HG03175 (cell line): ENCODE measurements around the gene KRTAP1-5.
"Not testable (repeated sequence)": the region's sequence is repeated elsewhere in the genome, so short reads cannot be mapped to it uniquely, and the experiment has no call there.

Experiments
- ATAC-seq: cut with Tn5 transposase; IDR thresholded peaks from one replicate; pipeline ENCODE4 v1.9.1; 2021; ENCODE audit warnings: mild to moderate bottlenecking, moderate library complexity; ENCODE audit not compliant: unreplicated experiment

Gene KRTAP1-5, protein sequence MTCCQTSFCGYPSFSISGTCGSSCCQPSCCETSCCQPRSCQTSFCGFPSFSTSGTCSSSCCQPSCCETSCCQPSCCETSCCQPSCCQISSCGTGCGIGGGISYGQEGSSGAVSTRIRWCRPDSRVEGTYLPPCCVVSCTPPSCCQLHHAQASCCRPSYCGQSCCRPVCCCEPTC

DNA sequence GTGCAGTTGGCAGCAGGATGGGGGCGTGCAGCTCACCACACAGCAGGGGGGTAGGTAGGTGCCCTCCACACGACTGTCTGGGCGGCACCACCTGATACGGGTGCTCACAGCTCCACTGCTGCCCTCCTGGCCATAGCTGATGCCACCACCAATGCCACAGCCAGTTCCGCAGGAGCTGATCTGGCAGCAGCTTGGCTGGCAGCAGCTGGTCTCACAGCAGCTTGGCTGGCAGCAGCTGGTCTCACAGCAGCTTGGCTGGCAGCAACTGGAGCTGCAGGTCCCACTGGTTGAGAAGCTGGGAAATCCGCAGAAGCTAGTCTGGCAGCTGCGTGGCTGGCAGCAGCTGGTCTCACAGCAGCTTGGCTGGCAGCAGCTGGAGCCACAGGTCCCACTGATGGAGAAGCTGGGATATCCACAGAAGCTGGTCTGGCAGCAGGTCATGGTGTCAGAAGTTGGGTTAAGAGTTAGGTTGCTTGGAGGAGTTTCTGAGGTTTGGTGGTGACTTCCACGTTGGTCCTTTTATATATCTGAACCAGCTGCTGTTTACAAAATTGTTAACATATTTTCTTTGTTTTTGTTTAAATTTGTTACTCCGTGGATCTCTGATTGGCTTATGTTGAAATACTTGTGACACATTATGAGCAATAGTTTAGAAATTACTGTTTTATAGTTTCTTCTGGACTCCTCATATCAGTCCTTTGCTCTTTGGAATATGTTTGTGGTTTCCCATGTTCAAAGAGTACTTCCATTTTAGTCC, at the start of gene KRTAP1-5:
Gene KRTAP1-5, minus strand, starts transcription at position 494 of the 757 bp plus-strand sequence. Its CDS starts 53 bp downstream, at position 441.
- no peak for ATAC-seq

DNA sequence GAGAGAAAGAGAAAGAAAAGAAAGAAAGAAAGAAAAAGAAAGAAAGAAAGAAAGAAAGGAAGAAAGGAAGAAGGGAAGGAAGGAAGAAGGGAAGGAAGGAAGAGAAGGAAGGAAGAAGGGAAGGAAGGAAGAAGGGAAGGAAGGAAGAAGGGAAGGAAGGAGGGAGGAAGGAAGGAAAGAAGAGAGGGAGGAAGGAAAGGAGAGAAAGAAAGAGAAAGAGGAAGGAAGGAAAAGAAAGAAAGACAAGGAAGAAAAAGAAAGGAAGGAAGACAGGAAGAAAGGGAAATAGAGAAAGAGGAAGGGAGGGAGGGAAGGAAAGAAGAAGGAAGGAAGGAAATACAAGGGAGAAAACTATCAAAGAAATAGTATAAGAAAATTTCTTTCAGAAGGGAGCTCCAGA, 49.8 kb upstream of the KRTAP1-5 start:
- no peak for ATAC-seq

DNA sequence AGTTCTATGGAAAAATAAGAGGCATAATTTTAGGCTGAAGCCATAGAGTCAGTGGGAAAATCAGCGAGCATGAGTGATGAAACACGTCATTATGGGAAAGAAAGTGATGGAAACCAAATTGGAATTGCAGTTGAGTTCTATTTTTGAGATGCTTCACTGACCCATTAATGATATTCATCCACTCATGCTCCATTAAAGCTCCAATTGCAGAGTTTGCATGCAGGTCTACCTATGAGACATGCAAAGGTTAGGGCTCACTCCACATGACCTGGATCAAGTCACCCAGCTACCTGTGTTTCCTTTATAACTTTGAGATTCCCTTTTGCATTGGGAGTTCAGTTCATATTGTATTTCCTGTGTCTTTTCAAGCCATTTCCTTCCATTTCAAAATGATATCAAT, 46.7 kb upstream of the KRTAP1-5 start:
- no peak for ATAC-seq

DNA sequence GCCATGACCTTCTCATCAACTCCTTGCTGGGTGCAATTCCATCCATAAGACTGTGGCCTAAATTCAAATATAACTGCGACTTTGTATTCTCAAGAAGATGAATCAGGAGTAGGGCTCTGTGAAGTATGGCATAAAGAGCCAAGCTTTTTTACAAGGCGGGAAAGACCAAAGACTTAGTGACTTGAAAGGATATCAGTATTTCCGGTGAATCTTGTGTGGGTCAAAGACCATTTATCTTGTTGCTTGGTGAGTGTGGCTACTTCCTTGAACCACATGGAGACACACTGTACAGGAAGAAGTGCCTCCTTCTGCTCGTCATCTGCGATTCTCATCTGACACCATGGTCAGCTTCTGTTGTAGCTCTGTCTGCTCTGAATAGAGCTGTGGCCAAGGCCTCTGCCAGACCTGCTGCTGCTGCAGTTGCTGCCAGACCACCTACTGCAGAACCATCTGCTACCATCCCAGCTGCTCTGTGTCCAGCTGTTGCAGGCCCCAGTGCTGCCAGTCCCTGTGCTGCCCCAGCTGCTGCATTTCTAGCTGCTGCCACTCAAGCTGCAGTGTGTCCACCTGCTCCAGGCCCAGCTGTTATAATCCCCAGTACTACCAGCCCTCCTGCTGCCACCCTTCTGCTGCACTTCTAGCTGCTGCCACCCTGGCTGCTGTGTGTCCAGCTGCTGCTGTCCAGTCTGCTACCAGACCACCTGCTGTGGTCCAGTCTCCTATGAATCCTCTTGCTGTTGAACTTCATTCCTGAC, 44.8 kb upstream of the KRTAP1-5 start:
- no peak for ATAC-seq

DNA sequence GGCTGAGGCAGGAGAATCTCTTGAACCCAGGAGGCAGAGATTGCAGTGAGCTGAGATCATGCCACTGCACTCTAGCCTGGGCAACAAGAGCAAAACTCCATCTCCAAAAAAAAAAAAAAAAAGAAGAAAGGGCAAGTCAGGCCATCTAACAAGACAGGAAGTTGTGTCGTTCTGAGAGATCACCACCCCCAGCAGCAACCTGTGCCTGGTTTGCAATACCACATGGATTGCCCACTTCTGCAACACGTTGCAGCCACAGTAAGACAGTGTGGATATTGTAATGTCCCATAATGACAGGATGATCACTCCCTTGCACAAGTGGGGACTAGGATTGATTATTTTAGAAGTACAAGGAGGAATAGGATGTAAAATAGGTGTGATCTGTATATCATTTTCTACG, 42.0 kb upstream of the KRTAP1-5 start:
- ATAC-seq, result no peak

DNA sequence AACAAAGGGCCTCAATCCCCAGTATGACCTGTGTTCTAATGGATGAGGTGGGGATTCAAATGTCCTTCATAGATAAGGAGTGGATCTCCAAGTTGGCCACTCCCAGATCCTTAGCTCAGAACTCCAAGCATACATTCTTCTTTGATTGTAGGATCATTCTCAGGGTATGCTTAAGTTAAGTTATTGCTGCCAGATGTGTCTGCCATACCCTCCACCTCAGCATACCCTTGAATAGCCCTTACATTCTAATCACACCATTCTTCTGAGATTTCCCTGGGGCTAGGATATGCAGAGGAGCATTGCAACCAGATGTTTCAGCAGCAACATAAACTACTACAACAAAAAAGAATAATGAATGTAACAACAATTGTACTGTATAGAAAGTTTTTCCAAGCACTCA, 40.3 kb upstream of the KRTAP1-5 start:
- ATAC-seq, result no peak

DNA sequence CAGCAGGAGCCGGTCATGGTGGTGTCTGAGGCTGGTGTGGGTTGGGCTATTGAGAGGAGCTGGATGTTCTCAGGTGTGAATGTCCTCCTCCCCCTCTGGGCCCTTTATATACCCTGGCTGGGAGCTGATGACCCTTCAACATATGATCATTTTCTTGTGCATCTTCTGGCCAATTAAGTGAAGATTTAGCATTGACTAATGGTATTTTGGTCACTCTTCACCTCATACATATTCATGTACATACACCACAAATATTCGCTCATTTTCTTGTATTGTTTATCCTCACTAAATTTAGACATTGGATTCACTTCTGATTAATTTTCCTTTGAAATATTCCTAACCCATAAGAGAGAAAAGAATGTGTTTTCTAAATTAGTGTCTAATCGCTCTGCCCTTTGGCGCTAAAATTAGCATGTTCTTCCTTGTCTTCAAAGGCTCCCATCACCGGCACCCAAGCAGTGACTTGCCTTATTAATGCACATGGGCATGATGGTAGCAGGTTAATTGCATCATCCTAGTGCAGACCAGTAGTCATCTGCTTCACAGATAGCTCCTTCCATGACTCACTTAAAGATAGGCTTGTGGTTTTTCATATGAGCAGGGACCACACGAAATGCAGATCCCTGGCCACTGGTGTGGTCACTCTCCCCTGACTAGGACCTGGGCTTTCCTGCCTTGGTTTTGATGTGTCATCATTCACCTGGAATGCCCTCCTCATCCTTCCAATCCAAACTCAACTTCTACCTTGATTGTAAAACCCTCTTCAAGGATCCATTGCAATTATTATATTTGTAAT, 39.0 kb upstream of the KRTAP1-5 start, which contains the start of gene KRTAP2-4:
Gene KRTAP2-4, minus strand, starts transcription at position 51 of the 796 bp plus-strand sequence. Its CDS starts 34 bp downstream, at position 17.
- ATAC-seq, result no peak

DNA sequence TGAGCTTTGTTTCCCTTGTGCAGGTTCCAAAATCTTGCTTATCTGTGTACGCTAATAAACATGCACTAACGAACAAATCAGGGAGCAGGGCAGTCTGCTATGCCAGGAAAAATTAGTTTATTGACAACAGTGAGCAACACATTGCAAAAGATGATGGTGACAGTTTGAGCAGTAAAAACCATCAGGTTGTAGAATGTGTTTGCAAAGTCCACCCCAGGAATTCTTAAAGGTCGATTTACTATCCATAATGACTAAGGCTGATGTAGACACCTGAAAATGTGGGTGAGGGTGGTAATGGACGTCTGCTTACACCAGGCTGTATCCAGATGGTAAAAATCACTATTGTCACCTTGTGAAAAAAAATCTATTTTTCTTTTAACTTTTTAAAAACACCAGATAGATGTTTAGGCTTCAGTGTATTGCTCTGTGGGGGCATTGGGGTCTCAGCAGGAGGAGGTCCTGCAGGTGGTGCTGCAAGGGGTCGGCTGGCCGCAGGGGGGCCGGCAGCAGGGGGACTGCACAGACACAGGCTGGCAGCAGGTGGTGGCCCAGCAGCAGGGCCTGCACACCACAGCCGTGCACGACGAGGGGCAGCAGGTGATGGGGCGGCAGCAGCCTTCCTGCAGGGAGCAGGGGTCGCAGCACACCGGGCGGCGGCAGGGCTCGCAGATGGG, 38.1 kb upstream of the KRTAP1-5 start:
- not testable (repeated sequence) for ATAC-seq

DNA sequence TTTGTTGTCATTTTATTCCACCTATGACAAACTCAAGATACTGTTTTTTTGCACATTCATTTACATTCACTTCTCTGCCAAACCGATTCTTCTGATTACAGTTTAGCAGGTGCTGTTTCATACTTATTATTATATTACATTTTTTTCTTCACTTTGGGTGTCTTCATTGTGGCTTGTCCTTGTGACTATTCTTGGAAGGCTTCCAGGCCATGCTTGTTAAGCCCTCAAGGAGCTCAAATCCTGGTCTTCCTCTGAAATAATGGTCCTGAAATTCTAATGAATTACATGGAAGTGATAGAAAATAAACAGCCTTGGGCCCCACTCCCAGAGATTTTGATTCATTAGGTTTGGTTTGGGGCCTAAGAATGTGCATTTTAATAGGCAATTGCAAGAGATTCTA, 37.3 kb upstream of the KRTAP1-5 start:
- no peak for ATAC-seq

DNA sequence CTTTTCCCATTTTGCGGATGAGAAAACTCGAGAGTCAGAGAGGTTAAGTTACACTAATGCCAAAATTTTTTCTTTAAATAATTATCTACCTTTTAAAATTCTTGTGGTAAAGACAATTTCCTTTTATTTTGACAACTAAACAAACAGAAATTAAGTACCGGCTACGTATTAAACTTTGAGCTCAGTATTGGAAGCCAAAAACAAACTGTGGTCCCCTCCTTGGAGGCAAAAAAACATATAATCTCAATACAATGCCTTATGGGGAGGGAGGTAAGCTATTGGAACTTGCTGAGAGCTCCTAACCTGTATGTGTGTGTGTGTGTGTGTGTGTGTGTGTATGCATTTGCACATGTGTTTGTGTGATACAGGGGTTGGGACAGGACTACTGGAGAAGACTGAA, 36.4 kb upstream of the KRTAP1-5 start:
- no peak for ATAC-seq

DNA sequence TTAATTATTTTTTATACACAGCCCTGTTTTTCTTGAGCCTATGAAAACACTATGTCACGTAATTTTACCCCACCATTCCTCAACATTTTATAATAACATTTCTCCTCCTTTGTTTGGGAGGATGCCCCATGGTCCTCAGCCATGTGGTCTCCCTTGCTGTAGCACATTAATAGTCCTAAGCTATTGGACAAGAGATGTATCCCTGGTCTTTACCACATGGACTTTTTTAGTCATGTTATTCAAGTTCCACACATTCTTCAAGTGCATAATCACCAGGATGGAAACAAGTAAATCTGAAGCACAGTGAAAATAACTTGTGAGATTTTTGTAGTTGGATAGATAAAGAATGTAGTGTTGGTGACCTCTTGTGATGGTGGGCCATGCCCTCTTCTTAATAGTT, 35.0 kb upstream of the KRTAP1-5 start:
- no peak for ATAC-seq

DNA sequence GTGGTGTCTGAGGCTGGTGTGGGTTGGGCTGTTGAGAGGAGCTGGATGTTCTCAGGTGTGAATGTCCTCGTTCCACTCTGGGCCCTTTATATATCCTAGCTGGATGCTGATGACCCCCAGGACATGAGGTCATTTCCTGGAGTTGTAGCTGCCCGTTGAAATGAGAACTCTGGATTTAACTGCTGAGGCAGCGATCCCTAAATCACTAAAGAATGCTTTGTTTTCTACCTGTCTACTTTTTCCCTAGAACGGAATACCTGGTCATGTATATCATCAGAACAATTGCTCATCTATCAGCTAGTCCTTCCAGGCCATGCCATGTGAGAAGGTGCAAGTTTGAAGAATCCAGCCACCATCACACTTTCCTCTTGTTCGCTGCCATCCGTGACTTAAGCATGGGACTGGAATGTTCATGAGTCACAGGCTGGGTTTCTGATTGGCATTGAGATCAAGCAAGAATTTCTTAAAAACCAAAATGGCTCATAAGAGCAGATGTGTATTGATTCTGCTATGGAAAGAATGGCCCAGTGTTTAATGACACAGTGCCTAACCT, 33.1 kb upstream of the KRTAP1-5 start, which contains the start of gene KRTAP2-3:
Gene KRTAP2-3, minus strand, starts transcription at position 63 of the 553 bp plus-strand sequence. CDS start 64 bp downstream, outside the sequence.
- no peak for ATAC-seq

DNA sequence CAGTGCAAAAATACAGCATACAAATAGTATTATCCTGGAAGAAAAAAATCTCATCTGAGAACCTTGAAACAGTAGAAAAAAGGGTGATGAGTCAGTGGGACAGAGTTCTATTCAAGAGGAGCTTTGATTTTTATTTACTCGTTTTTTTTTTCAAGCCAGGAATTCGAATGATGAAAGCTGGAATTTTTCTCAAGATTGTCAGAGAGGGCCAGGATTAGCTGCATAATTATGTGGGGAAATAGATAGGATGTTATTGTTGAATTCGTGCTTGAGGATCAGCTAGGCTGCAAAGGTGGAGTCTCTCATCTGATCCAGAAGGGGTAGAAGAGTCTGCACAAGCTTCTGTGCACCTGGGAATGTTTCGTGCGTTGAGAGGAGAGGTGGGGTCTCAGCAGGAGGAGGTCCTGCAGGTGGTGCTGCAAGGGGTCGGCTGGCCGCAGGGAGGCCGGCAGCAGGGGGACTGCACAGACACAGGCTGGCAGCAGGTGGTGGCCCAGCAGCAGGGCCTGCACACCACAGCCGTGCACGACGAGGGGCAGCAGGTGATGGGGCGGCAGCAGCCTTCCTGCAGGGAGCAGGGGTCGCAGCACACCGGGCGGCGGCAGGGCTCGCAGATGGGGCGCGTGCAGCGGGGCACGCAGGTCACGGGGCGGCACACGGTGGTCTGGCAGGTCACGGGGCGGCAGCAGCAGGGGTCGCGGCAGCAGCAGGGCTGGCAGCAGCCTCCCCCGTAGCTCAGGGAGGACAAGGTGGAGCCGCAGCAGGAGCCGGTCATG, 32.5 kb upstream of the KRTAP1-5 start:
- not testable (repeated sequence) for ATAC-seq

DNA sequence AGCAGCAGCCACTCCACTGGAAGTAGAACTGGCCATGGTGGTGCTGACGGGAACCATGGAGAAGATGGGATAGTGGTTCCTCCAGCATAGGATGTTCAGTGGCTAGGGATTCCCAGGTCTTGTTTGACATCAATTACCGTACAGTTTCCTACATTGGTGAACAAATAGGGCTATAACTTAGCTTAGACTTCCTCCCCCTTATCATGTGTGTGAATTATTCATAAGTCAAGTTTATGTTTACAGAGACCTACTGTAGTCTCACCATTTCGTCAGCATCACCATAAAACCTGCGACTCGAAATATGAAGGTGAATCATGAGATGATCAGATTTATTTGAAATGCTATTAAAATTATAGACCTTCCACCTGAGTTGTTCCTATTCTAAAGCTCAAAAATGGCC, 31.7 kb upstream of the KRTAP1-5 start:
- ATAC-seq, result no peak

DNA sequence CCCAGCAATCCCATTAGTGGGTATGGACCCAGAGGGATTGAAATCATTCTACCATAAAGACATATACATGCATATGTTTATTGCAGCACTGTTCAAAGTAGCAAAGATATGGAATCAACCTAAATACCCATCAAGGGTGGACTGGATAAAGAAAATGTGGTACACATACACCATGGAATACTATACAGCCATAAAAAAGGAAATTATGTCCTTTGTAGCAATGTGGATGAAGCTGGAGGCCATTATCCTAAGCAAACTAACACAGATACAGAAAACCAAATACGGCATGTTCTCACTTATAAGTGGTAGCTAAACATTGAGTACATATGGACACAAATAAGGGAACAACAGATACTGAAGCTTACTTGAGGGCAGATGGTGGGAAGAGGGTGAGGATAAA, 30.5 kb upstream of the KRTAP1-5 start:
- no peak for ATAC-seq

DNA sequence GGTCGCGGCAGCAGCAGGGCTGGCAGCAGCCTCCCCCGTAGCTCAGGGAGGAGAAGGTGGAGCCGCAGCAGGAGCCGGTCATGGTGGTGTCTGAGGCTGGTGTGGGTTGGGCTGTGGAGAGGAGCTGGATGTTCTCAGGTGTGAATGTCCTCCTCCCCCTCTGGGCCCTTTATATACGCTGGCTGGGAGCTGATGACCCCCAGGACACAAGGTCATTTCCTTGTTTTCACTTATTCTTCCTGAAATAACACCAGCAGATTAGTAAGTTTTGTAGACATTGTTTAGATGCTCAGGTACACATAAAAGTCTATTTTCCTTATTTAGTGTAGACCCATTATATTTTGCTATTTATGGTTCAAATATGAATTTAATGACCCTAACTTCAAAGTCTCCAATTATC, 28.1 kb upstream of the KRTAP1-5 start, which contains the start of gene KRTAP2-2:
Gene KRTAP2-2, minus strand, starts transcription at position 101 of the 400 bp plus-strand sequence. Its CDS starts 19 bp downstream, at position 82.
- ATAC-seq, result not testable (repeated sequence)

DNA sequence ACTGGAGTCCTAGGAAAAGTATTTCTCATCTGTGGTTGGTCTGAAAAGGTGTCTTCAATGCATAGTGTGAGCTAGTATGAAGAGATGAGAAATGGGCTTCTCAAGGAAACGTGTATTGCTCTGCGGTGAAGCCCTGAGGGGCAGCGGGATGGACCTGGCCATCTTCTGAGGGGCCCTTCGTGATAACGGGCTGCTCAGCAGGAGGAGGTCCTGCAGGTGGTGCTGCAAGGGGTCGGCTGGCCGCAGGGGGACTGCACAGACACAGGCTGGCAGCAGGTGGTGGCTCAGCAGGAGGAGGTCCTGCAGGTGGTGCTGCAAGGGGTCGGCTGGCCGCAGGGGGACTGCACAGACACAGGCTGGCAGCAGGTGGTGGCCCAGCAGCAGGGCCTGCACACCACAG, 27.5 kb upstream of the KRTAP1-5 start:
- not testable (repeated sequence) for ATAC-seq

DNA sequence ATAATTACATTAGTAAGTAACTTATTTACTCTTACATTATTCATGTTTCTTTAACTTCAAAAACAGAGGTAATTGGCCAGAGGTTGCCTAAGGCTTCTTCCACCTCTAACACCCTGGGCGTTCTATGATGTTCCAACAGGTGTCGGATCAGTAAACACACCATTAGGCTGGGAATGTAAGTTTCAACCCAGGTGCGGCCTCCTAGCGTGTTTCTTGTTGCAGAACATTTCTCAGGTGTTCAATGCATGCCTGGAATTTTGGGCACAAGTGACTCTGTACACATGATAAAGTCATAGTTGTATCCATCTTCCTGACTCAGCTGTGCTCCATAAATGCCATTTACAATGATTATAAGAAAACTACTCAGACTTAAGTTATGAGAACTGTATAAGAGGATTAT, 27.0 kb upstream of the KRTAP1-5 start:
- no peak for ATAC-seq

DNA sequence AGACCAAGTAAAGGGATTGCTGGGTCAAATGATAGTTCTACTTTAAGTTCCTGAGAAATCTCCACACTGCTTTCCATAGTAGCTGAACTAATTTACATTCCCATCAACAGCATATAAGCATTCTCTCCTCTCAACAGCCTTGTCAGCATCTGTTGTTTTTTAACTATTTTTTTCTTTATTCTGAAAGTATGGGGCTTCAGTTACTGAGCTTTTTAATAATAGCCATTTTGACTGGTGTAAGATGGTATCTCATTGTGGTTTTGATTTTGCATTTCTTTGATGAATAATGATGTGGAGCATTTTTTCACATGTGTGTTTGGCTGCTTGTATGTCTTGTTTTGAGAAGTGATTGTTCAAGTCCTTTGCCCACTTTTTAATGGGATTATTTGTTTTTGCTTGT, 25.6 kb upstream of the KRTAP1-5 start:
- ATAC-seq, result no peak
